GM19043 (cell line): ENCODE results near the gene CACNG7.

Experiments used
- ATAC-seq: cut with Tn5 transposase; IDR thresholded peaks from one replicate; pipeline ENCODE4 v1.9.1; 2021; ENCODE audit warnings: low read depth; ENCODE audit not compliant: unreplicated experiment

Gene CACNG7

GRCh38 chr19:53980539-53981375 is 71.7 kb downstream of the CACNG7 start:
- no peak for ATAC-seq

- no peak for ATAC-seq
Observed at GRCh38 chr19:53981376-53981951, 72.4 kb downstream of the CACNG7 start.

- ATAC-seq: no peak
Observed at GRCh38 chr19:53982001-53982451, 72.9 kb downstream of the CACNG7 start.

GRCh38 chr19:53982611-53983010 is 73.5 kb downstream of the CACNG7 start:
- no peak for ATAC-seq

- no peak for ATAC-seq
Observed at GRCh38 chr19:53983457-53984289, 74.6 kb downstream of the CACNG7 start.

- ATAC-seq: no peak
Observed at GRCh38 chr19:53985863-53986262, 76.8 kb downstream of the CACNG7 start.

GRCh38 chr19:53988981-53989380 is 79.9 kb downstream of the CACNG7 start:
- no peak for ATAC-seq

GRCh38 chr19:53989600-53990533 is 80.8 kb downstream of the CACNG7 start:
- ATAC-seq: no peak

GRCh38 chr19:53991224-53992113 is 82.4 kb downstream of the CACNG7 start, which contains the start of gene CACNG6:
CACNG6 (plus strand) TSS chr19:53991637; CDS start chr19:53992878, 1,241 bp downstream.
- ATAC-seq: no peak

GRCh38 chr19:53992211-53992610 is 83.1 kb downstream of the CACNG7 start:
- ATAC-seq: no peak

GRCh38 chr19:53992815-53993214 is 83.7 kb downstream of the CACNG7 start:
- no peak for ATAC-seq

- ATAC-seq: no peak
Observed at GRCh38 chr19:53993448-53993847, 84.4 kb downstream of the CACNG7 start.
